ENCODE data around the gene XXYLT1. TPM values are rescaled to one million over a fixed set of nuclear protein-coding genes. Genes with fewer than 3 reads are reported as not detected.

Gene XXYLT1
- total RNA-seq, 1 donor from 2014 or later = 2.8 TPM

DNA sequence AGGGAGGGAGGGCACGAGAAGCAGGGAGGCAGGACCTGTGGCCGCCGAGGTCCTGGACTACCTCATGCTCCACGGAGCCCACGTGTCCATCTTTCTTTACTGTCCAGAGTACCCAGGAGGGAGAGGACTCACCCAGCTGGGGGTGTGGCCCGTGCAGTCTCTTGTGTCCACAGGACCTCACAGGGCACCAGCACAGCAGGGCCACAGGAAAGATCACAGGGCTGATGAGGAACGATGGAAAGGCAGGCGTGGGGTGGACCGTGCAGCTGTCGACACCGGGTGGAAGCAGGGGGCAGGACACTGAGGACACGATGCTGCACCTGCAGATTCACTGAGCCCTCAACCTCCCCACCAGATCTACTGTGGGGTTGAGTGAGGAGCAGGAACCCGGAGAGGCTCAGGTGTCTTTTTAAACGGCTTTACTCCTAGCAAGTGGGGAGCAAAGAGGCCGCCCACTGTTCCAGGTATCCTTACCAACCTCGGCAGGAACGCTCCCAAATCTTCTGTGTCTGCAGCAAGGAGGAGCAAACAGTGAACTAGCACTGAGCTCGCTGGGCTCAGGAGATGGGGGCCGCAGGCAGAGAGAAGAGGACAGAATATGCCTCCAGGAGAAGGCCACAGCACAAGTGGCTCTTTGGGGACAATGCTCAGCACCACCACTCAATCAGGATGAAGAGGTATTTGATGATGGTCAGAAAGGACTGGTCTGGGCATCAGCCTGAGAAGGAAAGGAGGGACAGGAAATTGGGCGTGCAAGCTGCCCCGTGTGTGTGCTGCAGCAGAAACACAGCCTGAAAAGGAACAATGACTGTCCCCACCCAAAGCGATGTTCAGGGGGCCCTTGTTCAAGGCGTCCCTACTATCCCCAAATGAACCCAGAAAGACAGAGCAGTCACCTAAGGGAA lies 198.8 kb downstream of the XXYLT1 start:
- ATAC-seq (no peak), DNase-seq (ENCODE audit: low spot score) (no peak)

DNA sequence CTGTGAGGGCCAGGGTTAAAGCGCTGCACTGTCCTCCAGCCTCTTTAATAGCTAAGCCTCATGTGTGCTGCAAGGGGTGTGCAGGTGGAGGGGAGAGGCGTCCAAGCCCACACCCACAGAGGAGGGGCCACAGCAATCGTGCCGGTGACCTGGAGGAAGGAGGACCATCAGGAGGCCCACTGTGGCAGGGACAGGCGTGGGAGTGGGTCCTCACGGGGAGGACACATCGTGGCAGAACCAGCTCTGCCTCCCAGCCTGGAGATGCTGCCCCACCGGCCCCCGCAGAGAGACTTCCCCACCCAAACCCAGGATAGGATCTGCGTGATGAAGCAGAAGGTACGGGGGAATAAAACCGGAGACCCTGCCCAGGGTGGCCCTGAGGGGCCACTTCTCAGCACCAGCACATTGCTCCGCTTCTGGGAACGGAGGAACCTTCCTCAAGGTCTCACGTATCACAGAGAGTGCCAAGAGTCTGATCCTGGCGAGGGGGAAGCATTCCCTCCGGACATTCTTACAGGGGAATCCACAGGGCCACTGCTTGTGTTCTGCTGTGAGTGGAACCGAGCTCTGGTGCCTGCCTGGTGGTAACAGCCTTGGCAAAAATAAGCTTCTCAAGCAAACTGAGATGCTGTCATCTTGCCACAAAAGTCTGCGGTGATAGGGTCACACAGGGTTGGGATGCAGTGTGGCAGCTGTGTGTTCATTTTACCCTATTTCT lies 199.8 kb downstream of the XXYLT1 start:
- ATAC-seq = no peak

GRCh38 chr3:195070336-195070735 lies 200.6 kb downstream of the XXYLT1 start:
- no peak for ATAC-seq
- no peak for DNase-seq (ENCODE audit: low spot score)

More for the DNA sequence above, 199.8 kb downstream of the XXYLT1 start:
- no peak for DNase-seq (ENCODE audit: low spot score)

- no peak for DNase-seq (ENCODE audit: low spot score)
- no peak for ATAC-seq
Observed at GRCh38 chr3:195069501-195070251, 201.3 kb downstream of the XXYLT1 start.

DNA sequence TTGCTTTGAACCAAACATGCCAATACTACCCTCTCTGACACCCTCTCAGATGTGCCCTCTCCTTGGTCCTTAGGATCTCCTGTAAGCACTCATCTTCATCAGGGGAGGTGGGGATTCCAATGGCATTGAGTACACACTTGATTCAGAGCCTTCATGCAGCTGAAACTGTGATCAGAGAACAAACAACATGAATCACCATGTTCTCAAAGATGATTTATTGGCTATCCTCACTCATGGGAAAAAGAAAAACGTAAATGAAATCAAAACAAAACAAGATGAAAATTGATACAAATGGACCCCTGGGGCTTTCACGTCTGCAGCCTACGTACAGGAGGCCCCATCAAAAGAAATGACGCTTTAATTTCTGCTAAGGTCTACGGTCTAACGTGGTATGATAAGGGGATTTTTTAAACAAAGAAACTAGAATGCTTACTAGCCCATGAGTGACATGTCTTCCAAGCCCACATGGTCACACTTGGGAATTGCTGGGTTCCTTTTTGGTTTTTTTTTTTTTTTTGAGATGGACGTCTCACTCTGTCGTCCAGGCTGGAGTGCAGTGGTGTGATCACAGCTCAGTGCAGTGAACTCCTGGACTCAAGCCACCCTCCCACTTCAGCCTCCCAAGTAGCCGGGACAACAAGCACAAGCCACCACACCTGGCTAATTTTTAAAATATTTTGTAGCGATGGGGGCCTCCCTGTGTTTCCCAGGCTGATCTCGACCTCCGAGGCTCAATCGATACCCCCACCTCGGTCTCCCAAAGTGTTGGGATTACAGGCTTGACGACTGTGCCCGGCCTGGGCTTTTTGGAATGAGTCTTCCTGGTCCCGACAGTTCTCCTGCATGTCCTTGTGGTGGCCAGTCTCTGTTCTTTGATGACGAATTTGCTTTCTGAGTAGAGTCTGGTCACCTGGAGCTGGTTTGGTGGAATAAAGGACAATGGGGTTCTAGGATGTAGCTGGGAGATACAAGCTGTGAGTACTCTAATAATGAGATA lies 202.6 kb downstream of the XXYLT1 start:
- no peak for ATAC-seq

GRCh38 chr3:195066441-195066841 lies 204.5 kb downstream of the XXYLT1 start:
- no peak for DNase-seq (ENCODE audit: low spot score)
- no peak for ATAC-seq

More for the DNA sequence above, 202.6 kb downstream of the XXYLT1 start:
- DNase-seq (ENCODE audit: low spot score) = no peak

DNA sequence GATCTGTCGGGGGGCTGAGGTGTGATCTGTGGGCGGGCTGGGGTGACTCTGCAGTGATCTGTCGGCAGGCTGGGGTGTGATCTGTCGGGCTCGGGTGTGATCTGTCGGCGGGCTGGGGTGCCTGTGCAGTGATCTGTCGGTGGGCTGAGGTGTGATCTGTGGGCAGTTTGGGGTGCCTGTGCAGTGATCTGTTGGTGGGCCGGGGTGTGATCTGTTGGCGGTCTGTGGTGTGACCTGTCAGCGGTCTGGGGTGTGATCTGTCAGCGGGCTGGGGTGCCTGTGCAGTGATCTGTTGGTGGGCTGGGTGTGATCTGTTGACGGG lies 205.1 kb downstream of the XXYLT1 start:
- DNase-seq (ENCODE audit: low spot score) (no peak), ATAC-seq (no peak)

GRCh38 chr3:195065142-195065863 lies 205.7 kb downstream of the XXYLT1 start:
- ATAC-seq (no peak), DNase-seq (ENCODE audit: low spot score) (no peak)

DNA sequence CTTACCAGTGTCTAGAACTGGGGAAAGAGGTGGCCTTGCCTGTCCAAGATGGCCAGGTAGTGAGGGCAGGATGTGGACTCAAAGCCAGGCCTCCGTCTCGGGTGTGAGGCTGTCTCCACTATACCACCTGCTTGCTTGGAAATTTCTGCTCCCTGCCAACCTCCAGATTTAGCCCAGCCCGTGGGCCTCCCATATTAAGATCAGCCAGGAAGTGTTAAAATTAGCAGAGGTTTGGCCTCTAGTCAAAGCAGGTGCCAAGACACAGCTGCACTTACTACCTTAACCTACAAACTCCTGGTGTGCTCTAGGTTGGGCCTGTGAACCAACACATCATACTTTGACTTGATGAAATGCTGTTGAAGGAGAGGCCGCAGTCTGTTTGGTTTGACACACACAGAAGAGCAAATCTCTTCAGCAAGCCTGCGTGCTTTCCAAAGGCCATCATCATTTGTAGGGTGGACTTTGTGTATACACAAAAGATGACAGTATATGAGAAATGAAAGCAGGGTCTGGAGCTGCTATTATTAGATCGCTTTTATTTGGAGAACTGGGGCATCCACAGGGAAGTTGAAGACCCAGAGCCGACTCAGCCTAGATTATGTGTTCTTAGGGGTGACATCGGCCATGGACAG lies 206.5 kb downstream of the XXYLT1 start:
- DNase-seq (ENCODE audit: low spot score) (no peak), ATAC-seq (no peak)

DNA sequence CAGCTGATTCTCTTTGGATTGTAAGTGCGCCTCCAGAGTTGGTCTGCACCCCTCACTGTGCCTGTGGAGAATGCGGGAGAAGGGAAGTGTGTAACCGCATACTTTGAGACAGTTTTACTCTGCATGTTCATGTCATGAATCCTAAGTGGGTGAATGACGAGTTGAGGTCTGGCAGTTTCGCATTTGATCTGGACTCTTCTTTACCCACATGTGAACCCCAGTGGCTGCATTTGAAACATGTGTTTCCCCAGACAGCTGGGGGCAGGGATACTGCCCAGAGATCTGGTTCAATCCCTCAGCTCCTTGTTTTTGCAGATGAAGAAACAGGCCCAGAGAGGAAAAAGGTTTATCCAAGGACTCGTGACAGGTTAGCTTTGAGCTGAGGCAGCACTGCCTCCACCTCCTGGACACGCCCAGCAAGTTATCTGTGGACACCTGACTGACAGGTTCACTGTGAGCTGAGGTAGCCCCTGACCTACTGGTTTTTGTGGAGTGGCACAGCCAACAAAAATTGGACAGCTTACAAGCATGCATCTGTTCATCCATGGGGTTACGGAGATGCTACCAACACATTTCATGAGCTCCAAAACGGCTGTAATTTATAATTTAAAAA lies 207.3 kb downstream of the XXYLT1 start:
- ATAC-seq = no peak
- DNase-seq (ENCODE audit: low spot score) = no peak

DNA sequence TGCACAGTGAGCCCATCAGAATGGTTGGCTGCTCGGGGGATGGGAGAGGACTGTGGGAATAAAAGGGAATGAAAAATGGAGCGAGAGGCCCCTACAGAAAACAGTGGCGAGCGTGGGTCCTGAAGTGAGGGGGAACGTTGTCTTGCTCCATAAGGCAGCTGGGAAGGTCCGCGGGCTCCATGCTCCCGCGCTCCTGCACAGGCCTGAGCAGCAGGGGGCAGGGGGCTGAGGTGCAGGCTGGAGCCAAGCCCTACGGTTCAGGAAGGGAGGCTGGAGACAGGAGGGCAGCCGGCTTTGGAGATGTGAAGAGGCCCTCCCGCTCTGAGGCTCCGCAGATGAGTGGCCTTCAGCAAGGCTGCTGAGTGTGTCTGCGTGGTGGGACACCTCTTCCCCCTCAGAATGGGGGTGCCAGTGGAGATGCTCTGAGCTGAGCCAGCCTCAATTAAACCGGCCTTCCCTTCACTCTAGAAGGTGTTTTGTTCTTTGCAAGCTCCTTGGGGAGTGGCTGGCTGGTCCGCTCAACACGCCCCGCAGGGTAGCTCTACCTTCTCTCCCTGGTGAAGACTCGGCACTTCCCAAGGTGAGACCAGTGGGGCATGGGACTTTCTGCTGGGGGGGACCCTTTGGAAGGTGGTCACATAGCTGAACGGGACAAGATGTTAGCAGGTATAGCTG lies 208.0 kb downstream of the XXYLT1 start:
- no peak for ATAC-seq

DNA sequence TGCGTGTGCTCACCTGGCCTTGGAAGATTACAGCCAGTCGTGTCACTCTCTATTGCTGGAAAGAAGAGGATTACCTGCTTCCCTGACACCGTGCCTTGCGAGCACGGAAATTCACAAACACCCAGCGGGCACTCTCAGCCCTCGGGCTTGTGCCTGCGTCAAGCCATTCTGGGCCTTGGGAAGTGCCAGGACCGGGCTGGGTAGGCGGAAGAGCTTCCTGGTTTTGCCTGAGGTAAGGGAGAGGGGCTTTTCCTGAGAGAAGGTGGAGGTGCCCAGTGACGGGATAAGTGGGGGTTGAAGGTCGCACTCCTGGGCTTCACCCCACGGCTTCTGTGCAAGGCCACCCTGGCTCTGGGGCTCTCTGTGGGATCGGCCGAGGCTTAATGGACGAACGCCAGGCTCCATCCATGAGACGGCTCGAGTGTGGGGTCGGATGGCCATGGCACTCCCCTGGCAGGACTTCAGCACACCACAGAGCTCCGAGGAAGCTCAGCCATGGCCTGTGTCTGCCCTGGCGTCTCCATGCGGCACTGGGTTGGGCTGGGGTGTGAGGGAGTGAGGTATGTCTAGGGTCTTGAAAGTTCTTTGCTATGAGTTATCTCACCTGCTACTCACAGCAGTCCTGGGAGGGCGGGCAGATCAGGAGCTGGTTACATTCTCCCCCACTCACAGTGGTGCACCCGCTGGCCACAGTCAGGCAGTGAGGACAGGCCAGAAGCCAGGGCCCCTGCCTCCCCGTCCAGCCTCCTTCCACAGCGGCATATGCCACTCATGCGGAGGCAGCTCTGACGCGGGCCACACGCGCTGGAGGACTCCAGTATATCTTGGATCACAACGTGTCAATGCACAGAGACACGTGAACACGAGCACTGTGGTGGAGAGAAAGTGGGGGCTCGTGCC lies 209.0 kb downstream of the XXYLT1 start:
- no peak for ATAC-seq
- DNase-seq (ENCODE audit: low spot score) = no peak

More for the DNA sequence above, 208.0 kb downstream of the XXYLT1 start:
- no peak for DNase-seq (ENCODE audit: low spot score)

DNA sequence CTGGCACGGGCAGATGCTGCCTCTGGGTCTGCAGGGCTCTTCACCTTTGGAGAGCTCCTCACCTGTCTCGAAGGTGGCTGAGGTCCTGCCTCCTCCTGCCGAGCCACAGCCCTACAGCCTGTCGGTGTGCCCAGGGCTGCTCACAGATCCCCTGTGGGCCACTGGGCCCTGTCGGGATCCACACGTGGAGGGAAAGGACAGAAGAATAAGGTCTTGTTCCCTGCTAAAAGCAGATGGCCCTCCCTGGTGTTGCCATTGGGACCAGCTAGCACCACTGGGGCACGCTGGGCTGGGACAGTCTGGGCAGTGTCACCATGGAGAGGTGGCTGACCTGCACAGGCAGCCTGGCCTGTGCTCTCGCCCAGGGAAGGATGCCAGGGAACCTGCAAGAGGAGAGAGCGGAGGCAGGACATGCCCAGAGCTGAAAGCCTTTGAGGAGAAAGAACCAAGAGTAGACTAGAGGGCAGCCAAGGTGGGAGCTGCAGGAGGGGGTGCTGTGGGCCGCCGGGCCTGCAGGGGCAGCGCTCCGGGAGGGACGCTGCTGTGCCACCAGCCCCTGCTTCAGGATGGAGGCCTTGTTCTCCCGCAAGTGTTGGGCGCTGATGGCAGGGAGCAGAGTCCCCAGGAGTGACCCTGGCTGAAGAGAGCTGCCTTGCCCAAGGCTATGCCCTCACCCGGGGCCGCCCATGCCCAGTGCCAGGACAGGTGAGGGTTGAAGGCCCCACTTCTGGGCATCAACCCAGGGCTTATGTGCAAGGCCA lies 210.2 kb downstream of the XXYLT1 start:
- DNase-seq (ENCODE audit: low spot score) (peak; percentile 88), ATAC-seq (peak; percentile 96)

- ATAC-seq (no peak), DNase-seq (ENCODE audit: low spot score) (no peak)
Observed at GRCh38 chr3:195060217-195060481, 210.8 kb downstream of the XXYLT1 start.

DNA sequence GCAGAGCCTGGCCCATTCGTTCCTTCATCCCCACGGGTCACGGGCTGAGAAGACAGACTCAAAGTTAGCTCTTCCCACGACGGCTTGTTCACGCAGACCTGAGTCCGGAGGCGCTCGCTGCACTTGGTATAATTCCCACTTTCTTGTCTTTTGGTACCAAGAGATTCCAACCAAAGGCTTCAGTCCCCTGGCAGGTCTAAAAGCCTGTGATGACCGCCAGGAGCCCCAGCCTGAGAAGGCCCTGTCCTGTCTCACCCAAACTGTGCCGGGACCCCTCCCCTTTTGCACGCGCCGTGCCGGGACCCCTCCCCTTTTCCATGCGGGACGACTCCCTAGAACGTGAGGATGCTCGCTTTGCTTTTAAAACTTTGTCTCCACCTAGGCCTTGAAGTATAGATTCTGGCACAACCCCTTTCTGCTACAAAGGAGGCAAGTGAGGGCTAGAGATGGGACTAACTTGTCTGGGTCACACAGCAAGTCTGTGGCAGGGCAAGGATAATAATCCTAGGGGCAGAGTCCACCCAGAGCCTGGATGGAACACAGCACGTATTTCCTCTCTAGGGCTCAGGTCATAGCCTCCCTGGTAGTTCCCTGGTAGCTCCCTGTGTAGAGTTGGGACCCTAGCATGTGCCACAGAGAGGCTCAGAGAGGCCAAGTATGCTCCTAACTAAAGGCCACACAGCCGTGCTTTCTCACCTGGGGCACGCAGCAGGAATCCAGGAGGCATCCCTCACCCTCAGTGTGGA lies 211.3 kb downstream of the XXYLT1 start:
- no peak for DNase-seq (ENCODE audit: low spot score)
- ATAC-seq = peak; percentile 36

DNA sequence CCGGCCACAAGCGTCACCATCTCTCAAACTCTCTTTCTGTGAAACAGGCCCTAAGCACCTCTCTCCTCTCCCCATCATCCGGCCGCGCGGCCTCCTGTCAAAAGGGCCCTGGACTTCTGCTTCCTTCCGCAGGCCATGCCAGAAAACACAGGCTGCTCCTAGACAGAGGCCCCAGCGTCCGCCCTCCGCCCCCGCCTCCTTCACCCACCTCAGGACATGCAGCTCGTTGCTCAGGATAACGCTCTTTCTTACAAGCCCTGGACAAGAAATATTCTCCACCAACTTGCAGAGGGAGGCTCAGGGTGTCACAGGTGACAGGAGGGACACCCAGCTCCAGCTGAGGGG lies 212.0 kb downstream of the XXYLT1 start:
- DNase-seq (ENCODE audit: low spot score) (no peak), ATAC-seq (no peak)

Measured in left lobe of liver (tissue), 2 donors.